KOPT-K1 (cell line): ENCODE data around the gene PRF1.

Source experiments
- H3K27ac ChIP-seq: fragments of 200-600 bp; sonication (generic); 2 replicates; pipeline ENCODE4 v1.5.1; 2016; ENCODE audit warnings: antibody characterized with exemption, mild to moderate bottlenecking, low read depth, low read length; ENCODE audit not compliant: poor library complexity, severe bottlenecking
- H3K36me3 ChIP-seq: fragments of 200-600 bp; sonication (generic); 2 replicates; pipeline ENCODE4 v1.5.1; 2017; ENCODE audit warnings: antibody characterized with exemption, mild to moderate bottlenecking, low read length, moderate library complexity; ENCODE audit not compliant: insufficient read depth
- H3K9me3 ChIP-seq: fragments of 200-600 bp; sonication (generic); 2 replicates; pipeline ENCODE4 v1.5.1; 2017; ENCODE audit warnings: antibody characterized with exemption, low read length, mild to moderate bottlenecking; ENCODE audit not compliant: insufficient read depth, poor library complexity, severe bottlenecking

PRF1 gene

DNA sequence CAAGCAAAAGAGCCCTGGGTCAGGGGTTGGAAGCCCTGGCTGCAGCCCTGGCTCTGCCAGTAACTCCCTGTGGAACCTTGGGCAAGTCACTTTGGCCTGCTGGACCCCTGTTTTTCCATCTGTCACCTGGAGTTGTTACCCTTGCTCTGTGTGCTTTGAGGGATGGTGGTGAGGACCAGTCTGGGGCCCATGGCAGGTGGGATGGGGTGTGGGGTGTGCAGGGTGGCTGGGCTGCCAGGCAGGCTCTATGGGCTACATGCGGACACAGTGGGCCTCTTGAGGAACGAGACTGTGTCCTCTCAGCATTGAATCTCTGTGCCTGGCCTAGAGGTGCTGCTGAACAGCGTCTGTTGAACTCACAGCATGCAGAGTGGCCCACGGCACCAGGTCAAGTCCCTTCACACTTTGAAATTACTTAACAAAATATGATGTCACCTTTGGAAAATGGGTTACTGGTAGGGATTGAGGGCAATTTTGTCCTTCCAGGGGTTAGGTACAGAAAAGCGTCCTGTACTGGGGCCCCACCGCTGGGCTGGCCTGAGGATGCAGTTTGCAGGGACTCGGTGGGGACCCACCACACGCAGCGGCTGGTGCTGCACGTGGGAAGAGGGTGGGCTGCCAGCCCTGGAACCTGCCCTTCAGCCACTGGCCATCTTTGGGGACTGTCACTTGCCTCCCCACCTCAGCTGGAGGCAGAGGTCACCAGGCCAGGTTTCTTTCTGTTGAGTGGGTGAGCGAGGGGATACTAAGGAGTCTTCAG is 45.3 kb downstream of the PRF1 start:
- no peaks in the 10 kb centered on the region for H3K9me3 ChIP-seq
- H3K36me3 ChIP-seq: no peaks in the 10 kb centered on the region
- no peak overlapping the region for H3K27ac ChIP-seq

DNA sequence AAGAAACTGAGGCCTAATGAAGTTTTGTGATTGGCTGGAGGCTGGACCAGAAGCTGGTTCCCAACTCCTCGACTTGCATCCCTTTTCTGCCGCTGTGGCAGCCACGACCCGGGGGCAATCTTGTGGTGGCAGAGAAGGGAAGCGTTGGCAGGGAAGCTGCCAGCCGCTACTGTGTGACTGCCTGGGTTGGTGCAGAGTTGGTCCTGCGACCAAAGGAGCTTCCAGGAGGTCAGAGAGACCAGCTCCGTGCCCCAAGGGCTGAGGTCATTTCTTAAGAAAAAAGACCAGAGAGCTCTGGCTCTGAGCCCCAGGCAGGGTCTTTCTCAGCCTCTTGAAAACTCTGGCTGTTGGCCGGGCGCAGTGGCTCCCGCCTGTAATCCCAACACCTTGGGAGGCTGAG is 47.2 kb downstream of the PRF1 start:
- no peaks in the 10 kb centered on the region for H3K9me3 ChIP-seq
- no peak overlapping the region for H3K27ac ChIP-seq
- H3K36me3 ChIP-seq: no peaks in the 10 kb centered on the region

DNA sequence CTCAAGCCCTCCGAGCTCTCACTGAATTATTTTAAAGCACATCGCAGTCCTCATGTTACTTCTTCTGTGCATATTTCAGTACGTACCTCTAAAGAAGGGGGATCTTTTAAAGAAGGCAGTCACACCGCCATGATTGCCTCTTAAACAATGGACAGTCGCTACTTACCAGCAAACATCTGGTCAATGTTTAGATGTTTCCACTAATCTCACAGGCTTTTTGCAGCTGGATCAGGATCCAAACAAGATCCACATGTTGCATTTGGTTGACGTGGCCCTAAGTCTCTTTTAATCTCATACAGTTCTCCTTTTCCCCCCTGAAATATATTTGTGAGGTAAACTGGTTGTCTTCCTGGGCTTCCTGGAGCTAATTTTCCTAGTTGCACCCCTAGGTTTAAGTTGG is 50.0 kb downstream of the PRF1 start:
- Histone ChIP-seq H3K27ac (no peak overlapping the region), H3K36me3 (no peaks in the 10 kb centered on the region), H3K9me3 (no peaks in the 10 kb centered on the region)

DNA sequence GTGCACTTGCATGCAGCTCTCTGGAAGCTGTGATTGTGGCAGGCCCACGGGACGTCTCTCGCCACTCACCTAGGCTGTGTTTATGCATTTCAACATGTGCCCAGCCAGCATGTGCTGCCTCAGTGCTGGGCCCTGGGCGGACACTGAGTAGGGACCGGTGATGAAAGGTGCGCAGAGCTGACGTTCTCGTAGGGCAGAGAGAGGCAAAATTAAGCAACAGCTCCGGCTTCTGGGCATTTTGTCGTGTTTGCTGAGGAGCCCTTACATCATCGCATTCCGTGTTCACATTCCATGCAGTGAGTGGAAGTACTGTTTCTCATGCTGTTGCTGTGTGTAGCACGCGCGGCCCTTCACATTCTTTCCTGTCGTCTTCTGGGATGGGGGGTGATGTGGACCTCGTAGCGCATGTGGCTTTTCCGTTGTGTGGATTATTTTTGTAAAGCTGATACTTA is 50.5 kb downstream of the PRF1 start:
- no peak overlapping the region for H3K27ac ChIP-seq
- no peaks in the 10 kb centered on the region for H3K9me3 ChIP-seq
- H3K36me3 ChIP-seq: no peaks in the 10 kb centered on the region

DNA sequence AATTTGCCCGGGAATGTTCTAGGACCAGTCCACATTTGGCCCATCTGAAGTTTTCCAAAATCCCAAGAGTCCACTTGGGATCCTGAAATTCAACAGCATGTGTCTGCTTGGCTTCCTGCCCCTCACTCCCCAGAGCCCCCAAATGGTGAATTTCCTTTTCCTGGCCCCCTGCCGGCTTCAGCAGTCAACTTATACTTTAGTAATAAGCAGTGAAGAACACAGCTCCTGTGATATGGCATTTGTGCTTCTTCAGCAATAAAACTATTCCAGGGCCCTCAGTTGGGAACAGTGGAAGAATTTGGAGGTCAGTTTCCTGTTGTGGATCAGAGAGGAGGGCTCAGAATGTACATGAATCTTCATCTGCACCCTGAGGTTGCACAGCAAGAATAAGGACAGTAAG is 51.1 kb downstream of the PRF1 start:
- Histone ChIP-seq H3K9me3 (no peaks in the 10 kb centered on the region), H3K36me3 (no peaks in the 10 kb centered on the region), H3K27ac (no peak overlapping the region)

DNA sequence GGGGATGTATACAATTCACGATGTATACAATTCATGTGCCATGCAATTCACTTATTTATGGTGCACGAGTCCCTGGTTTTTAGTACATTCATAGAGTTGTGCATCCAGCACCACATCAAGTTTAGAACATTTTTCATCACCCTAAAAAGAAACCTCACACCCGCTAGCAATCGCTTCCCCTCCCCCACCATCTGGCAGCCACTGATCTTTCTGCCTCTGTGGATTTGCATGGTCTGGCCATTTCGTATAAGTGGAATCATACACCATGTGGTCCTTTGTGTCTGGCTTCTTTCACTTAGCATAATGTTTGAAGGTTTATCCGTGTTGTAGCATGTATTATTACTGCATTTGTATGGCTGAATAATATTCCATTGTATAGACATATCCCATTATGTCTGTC is 52.1 kb downstream of the PRF1 start:
- no peaks in the 10 kb centered on the region for H3K9me3 ChIP-seq
- H3K27ac ChIP-seq: no peak overlapping the region

DNA sequence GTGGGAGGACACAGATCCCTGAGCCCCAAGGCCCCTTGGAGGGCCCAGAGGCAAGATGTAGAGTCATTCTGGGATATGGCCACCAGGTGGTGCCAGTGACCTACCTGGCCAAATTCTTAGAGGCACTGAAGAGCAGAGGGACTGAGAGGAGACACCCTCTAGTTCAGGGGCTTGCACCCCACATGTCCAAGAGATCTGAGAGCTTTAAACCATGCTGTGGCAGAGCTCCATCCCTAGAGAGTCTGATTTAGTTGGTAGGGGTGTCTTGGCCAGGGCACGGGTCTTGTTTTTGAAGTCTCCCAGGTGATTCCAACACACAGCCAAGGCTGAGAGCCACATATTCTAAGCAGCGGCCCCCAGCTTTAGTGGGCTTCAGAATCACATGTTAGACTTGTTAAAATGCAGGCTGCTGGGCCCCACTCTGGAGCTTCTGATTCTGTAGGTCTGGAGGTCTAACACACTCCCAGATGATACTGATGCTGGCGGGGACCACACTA is 52.5 kb downstream of the PRF1 start:
- Histone ChIP-seq H3K9me3 (no peaks in the 10 kb centered on the region), H3K27ac (no peak overlapping the region), H3K36me3 (no peaks in the 10 kb centered on the region)

More for the DNA sequence above, 52.1 kb downstream of the PRF1 start:
- no peaks in the 10 kb centered on the region for H3K36me3 ChIP-seq

DNA sequence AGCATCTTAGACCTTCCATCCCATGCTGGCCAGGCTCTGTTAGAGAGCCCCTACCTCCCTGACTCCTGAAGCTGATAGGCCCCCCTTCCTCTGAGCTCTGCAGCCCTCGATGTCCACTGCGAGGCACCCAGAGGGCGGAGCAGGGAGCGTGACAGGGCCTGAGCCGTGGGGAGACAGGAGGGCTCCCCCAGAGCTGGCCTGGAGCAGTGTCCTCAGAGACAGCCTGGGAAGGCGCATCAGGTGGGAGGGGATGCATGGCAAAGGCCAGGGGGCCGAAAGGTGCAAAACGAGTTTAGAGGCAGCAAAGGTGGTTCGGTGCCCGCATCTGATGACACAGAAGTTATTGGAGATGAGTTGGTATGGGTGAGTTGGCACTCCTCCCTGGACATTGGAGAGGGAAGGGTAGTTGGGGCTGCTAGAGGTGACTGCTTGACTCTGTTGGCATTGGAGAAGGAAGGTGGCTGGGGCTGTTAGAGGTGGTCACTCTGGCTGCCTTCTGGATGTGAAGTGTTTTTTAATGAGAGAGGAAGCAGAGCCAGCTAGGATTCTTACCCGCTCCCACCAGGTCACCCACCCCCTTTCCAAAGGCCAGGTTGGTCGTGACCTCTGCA is 53.1 kb downstream of the PRF1 start:
- Histone ChIP-seq H3K9me3 (no peaks in the 10 kb centered on the region), H3K27ac (no peak overlapping the region), H3K36me3 (no peaks in the 10 kb centered on the region)
